ENCODE results near the gene HHAT. TPM values are rescaled to one million over a fixed set of nuclear protein-coding genes. Genes with fewer than 3 reads are reported as not detected.

Gene HHAT
- total and polyA plus RNA-seq, 2 of the 4 experiments (the other 2 are of a cell fraction) = 1.7 to 2.5 TPM

DNA sequence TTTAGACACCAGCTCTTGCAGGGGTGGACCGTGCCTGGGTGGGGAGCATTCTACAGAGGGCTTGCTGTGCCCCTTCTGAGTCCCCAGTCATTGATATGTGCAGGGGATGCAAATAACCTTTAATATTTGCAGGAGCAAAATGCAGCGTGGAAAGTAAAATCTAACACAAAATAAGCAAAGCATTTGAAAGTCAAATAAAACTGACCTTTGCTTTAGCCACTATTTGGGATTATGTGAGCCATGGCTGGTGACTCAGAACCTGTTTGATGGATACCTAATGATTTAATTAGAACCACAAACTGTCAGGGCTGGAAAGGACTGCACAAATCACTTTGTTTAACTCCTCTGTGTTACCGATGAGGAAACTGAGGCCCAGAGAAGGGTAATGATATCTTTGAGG, 377.5 kb downstream of the HHAT start:
- H2BK120ac ChIP-seq (ENCODE audit: low read depth, low read length) = no peak overlapping the region
- H3K27me3 ChIP-seq (ENCODE audit: control insufficient read depth, insufficient read depth, low read length) = no peaks in the 10 kb centered on the region
- no peak overlapping the region for H2BK20ac ChIP-seq (ENCODE audit: low read depth, low read length)
- no peak overlapping the region for H4K91ac ChIP-seq (ENCODE audit: insufficient read depth, low read depth, low read length)
- H3K4ac ChIP-seq (ENCODE audit: low read depth, low read length) = no peak overlapping the region
- H3K79me1 ChIP-seq (ENCODE audit: low read depth in 1 of 2, low read length in 2 of 2) = no peaks in the 10 kb centered on the region
- no peak overlapping the region for H2BK15ac ChIP-seq (ENCODE audit: low read depth, low read length)
- no peak overlapping the region for H3K4me2 ChIP-seq (ENCODE audit: low read depth, low read length)
- TF ChIP-seq MAFK (IDR thresholded peaks at IDR 0.05; ENCODE audit: low read depth, low read length) (no peak), RCOR1 (IDR thresholded peaks at IDR 0.05; ENCODE audit: insufficient replicate concordance, low read length) (no peak), RFX5 (IDR thresholded peaks at IDR 0.05; ENCODE audit: low read depth, low read length) (no peak), FOS (IDR thresholded peaks at IDR 0.05; ENCODE audit: low read depth, low read length) (no peak), CEBPB (IDR thresholded peaks at IDR 0.05; ENCODE audit: low read depth, low read length) (no peak), POLR2A (IDR thresholded peaks at IDR 0.05; ENCODE audit: low read depth, low read length) (no peak), SMC3 (IDR thresholded peaks at IDR 0.05; ENCODE audit: low read depth, low read length) (no peak), MAZ (IDR thresholded peaks at IDR 0.05; ENCODE audit: borderline replicate concordance, low read depth, low read length) (no peak), CHD1 (IDR thresholded peaks at IDR 0.05; ENCODE audit: low read depth, low read length) (no peak), MXI1 (IDR thresholded peaks at IDR 0.05; ENCODE audit: borderline replicate concordance, low read depth, low read length) (no peak), NFE2L2 (IDR thresholded peaks at IDR 0.05; ENCODE audit: low read depth, low read length) (no peak), BHLHE40 (IDR thresholded peaks at IDR 0.05; ENCODE audit: low read depth, low read length) (no peak), RAD21 (IDR thresholded peaks at IDR 0.05; ENCODE audit: low read length) (no peak)
- TF ChIP-seq, protein P1, sequence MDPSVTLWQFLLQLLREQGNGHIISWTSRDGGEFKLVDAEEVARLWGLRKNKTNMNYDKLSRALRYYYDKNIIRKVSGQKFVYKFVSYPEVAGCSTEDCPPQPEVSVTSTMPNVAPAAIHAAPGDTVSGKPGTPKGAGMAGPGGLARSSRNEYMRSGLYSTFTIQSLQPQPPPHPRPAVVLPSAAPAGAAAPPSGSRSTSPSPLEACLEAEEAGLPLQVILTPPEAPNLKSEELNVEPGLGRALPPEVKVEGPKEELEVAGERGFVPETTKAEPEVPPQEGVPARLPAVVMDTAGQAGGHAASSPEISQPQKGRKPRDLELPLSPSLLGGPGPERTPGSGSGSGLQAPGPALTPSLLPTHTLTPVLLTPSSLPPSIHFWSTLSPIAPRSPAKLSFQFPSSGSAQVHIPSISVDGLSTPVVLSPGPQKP (IDR thresholded peaks at IDR 0.05; ENCODE audit: borderline replicate concordance, low read depth, low read length) = no peak
- TF ChIP-seq, protein P2, sequence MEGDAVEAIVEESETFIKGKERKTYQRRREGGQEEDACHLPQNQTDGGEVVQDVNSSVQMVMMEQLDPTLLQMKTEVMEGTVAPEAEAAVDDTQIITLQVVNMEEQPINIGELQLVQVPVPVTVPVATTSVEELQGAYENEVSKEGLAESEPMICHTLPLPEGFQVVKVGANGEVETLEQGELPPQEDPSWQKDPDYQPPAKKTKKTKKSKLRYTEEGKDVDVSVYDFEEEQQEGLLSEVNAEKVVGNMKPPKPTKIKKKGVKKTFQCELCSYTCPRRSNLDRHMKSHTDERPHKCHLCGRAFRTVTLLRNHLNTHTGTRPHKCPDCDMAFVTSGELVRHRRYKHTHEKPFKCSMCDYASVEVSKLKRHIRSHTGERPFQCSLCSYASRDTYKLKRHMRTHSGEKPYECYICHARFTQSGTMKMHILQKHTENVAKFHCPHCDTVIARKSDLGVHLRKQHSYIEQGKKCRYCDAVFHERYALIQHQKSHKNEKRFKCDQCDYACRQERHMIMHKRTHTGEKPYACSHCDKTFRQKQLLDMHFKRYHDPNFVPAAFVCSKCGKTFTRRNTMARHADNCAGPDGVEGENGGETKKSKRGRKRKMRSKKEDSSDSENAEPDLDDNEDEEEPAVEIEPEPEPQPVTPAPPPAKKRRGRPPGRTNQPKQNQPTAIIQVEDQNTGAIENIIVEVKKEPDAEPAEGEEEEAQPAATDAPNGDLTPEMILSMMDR (conservative IDR thresholded peaks at IDR 0.05; ENCODE audit: low read depth, low read length) = no peak
- TF ChIP-seq, protein P3, sequence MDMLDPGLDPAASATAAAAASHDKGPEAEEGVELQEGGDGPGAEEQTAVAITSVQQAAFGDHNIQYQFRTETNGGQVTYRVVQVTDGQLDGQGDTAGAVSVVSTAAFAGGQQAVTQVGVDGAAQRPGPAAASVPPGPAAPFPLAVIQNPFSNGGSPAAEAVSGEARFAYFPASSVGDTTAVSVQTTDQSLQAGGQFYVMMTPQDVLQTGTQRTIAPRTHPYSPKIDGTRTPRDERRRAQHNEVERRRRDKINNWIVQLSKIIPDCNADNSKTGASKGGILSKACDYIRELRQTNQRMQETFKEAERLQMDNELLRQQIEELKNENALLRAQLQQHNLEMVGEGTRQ (IDR thresholded peaks at IDR 0.05; ENCODE audit: low read depth, low read length) = no peak
- H2AFZ ChIP-seq (replicated peaks; ENCODE audit: low read length, poor library complexity) = no peak overlapping the region
- H3K36me3 ChIP-seq (ENCODE audit: control insufficient read depth, insufficient read depth, low read length) = no peaks in the 10 kb centered on the region
- POLR2A ChIA-PET (ENCODE audit: unreplicated experiment) = no interaction called here
- dilution Hi-C loops (cut with HindIII; ENCODE audit: low sequenced_read_pairs, unreplicated experiment) (no loop called here), in situ Hi-C loops (cut with MboI; ENCODE audit: low sequenced_read_pairs) (no loop called here), intact Hi-C loops (cut with micrococcal nuclease) (loop anchor here (10.0 kb wide), 1 partner anchor 881 kb away; the partner anchor contains the start of gene UTP25)
- no peak for DNase-seq
- H3K9me1 ChIP-seq (ENCODE audit: insufficient read depth, low read length) = no peaks in the 10 kb centered on the region
- no peak overlapping the region for H3K18ac ChIP-seq (ENCODE audit: low read depth, low read length)
- no peaks in the 10 kb centered on the region for H3K4me1 ChIP-seq (ENCODE audit: control insufficient read depth, insufficient read depth, low read length)
- H3K14ac ChIP-seq (replicated peaks; ENCODE audit: low read depth, low read length) = no peak overlapping the region
- no peak overlapping the region for H3K23ac ChIP-seq (ENCODE audit: low read depth, low read length)
- no peak overlapping the region for H3K56ac ChIP-seq (ENCODE audit: extremely low read depth, insufficient read depth, low read length)
- no peak overlapping the region for H4K5ac ChIP-seq (ENCODE audit: low read depth, low read length)
- H3K4me3 ChIP-seq (ENCODE audit: insufficient read depth, low read depth, low read length) = no peak overlapping the region
- H3K27ac ChIP-seq (ENCODE audit: insufficient read depth, low read length) = no peak overlapping the region
- no peak overlapping the region for H4K8ac ChIP-seq (ENCODE audit: low read depth in 2 of 2, low read length in 2 of 2)
- BruUV-seq (replicated peaks) = no TSS peak
- H2AK9ac ChIP-seq (replicated peaks; ENCODE audit: low read depth, low read length, poor library complexity) = no peak overlapping the region
- no CpG with 5 or more reads among the region's 3 CpGs for WGBS, 2 experiments (ENCODE audit: extremely low coverage in 2 of 2, insufficient read length in 1 of 2)
- H3K9me3 ChIP-seq (ENCODE audit: control insufficient read depth, insufficient read depth, low read length) = no peaks in the 10 kb centered on the region
- no peaks in the 10 kb centered on the region for H4K20me1 ChIP-seq (ENCODE audit: insufficient read depth, low read length)
- no peak overlapping the region for H2BK5ac ChIP-seq (ENCODE audit: low read depth, low read length, poor library complexity, severe bottlenecking)
- CTCF ChIA-PET = no interaction called here
- ATAC-seq (ENCODE audit: low read depth) = no peak
- H2AK5ac ChIP-seq (ENCODE audit: low read depth, low read length) = no peak overlapping the region
- no peak overlapping the region for H3K9ac ChIP-seq (ENCODE audit: low read depth, low read length)
